A549 (cell line): ENCODE measurements around the gene DNAH1.

Source experiments
- BHLHE40 ChIP-seq: IDR thresholded peaks from 2 replicates; pipeline ENCODE4 v1.6.1; 2012; ENCODE audit warnings: low read depth, low read length, inconsistent platforms
- CTCF ChIP-seq: fragments of >200 bp; sonication (Bioruptor Twin); formaldehyde crosslinking; IDR thresholded peaks from 3 replicates; pipeline ENCODE4 v1.5.1; 2016
- E2F6 ChIP-seq: IDR thresholded peaks from 2 replicates; pipeline ENCODE4 v1.6.1; 2012; ENCODE audit warnings: low read depth, borderline replicate concordance
- HEYL ChIP-seq: fragments of 250-450 bp; sonication (Bioruptor Pico); IDR thresholded peaks from 2 replicates; pipeline ENCODE4 v1.8.0; 2021; ENCODE audit warnings: mild to moderate bottlenecking, moderate library complexity
- MAZ ChIP-seq: fragments of 150-350 bp; IDR thresholded peaks from 2 replicates; pipeline ENCODE4 v1.6.1; 2014; ENCODE audit warnings: antibody characterized with exemption, low read depth, low read length, borderline replicate concordance
- PHF8 ChIP-seq: fragments of 200-600 bp; sonication (generic); IDR thresholded peaks from 2 replicates; pipeline ENCODE4 v1.6.1; 2016; ENCODE audit warnings: low read depth, mild to moderate bottlenecking, antibody characterized with exemption, moderate library complexity, borderline replicate concordance
- POLR2A ChIP-seq: IDR thresholded peaks from 2 replicates; pipeline ENCODE4 v1.6.1; 2012; ENCODE audit warnings: mild to moderate bottlenecking, low read length
- REST ChIP-seq: fragments of 200-600 bp; sonication (generic); IDR thresholded peaks from 2 replicates; pipeline ENCODE4 v1.6.1; 2016; ENCODE audit warnings: antibody characterized with exemption, mild to moderate bottlenecking, moderate library complexity
- TFCP2L1 ChIP-seq: fragments of 250-450 bp; sonication (Bioruptor Pico); IDR thresholded peaks from 2 replicates; pipeline ENCODE4 v1.5.0; 2021; ENCODE audit warnings: mild to moderate bottlenecking
- ZC3H11A ChIP-seq: fragments of 450-650 bp; IDR thresholded peaks from 2 replicates; pipeline ENCODE4 v1.6.1; 2014; ENCODE audit warnings: antibody characterized with exemption, mild to moderate bottlenecking
- TF ChIP-seq, protein P1 (sequence below): fragments of 450-650 bp; IDR thresholded peaks from 2 replicates; pipeline ENCODE4 v1.6.1; 2014; ENCODE audit warnings: antibody characterized with exemption

DNA sequence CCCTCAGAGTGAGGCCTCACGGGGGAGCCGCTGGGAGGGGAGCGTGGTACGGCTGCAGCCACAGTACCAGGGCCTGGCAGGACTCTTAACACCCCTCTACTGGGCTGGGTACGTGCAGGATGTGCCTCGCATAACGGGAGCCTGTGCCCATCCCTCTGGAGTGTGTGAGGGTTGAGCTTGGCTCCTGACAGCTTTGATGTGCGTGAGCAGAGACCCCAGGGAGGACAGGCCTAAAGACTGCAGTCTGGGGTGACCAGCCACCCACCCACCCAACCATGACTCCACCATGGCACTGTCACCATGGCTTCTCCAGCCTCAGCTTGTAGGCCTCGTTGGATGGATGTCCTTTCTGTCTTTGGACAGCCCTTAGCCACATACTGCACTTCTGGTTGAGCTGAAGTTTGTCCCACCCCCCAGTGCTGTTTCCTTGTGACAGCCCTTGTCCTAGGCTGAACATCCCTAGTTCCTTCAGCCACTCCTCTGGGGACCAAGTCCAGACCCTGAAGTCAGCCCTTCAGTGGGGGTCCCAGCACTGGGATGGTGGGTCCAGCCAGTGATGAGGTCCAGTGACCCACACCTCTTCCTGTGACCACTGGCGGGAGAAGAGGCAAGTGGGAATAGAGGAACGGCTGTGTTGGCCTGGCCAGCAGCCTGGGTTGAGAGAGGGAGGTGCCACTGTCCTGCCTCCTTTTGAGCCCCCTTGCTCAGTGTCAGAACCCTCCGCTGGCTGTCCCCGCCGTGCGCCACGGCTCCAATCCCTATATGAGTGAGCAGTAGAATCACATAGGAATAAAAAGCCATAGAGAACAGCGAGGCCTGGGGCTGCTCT lies 22.4 kb upstream of the DNAH1 start:
- TF ChIP-seq CTCF (no peak), HEYL (CRISPR knock-in tag) (no peak), MAZ (no peak), POLR2A (no peak), BHLHE40 (no peak), ZC3H11A (no peak), E2F6 (no peak), TFCP2L1 (CRISPR knock-in tag) (no peak), PHF8 (no peak), REST (no peak)
- TF ChIP-seq, protein P1, sequence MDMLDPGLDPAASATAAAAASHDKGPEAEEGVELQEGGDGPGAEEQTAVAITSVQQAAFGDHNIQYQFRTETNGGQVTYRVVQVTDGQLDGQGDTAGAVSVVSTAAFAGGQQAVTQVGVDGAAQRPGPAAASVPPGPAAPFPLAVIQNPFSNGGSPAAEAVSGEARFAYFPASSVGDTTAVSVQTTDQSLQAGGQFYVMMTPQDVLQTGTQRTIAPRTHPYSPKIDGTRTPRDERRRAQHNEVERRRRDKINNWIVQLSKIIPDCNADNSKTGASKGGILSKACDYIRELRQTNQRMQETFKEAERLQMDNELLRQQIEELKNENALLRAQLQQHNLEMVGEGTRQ, result no peak
